AG04449 (cell line): Measurements from ENCODE around the gene TAF7L.

ENCODE experiments used
- CTCF ChIA-PET: fragments of 350-600 bp; formaldehyde crosslinking; extraction: SDS; loops from one replicate; lab custom pipeline; 2021; ENCODE audit warnings: antibody characterized with exemption; lab: Yijun Ruan, JAX
- POLR2A ChIA-PET: fragments of 400-600, 350-600 bp; formaldehyde crosslinking; extraction: SDS; loops from one replicate; lab custom pipeline; 2020; ENCODE audit warnings: antibody characterized with exemption, inconsistent platforms; lab: Yijun Ruan, JAX
- DNase-seq: peaks from one replicate; pipeline ENCODE4 v3.0.0-alpha.2; 2010; ENCODE audit warnings: low read depth, low spot score
- H3K4me3 ChIP-seq: 2 replicates; pipeline ENCODE4 v1.5.1; 2011; ENCODE audit warnings: low read depth, mild to moderate bottlenecking, control low read depth, low read length
- CTCF ChIP-seq: IDR thresholded peaks from one replicate; pipeline ENCODE4 v1.5.1; 2011; ENCODE audit warnings: mild to moderate bottlenecking, moderate library complexity, low read length, control low read depth, inconsistent platforms; ENCODE audit not compliant: insufficient read depth; ENCODE audit errors: missing control alignments

TAF7L gene

GRCh38 chrX:101219116-101219863, 71.8 kb downstream of the TAF7L start, which contains the start of gene DRP2:
DRP2 (plus strand) TSS chrX:101219786; CDS start chrX:101231648, 11,862 bp downstream.
- peak within 1 kb of the TSS; percentile 53 for H3K4me3 ChIP-seq
- CTCF ChIA-PET = no interaction called here
- no peak for DNase-seq
- TF ChIP-seq CTCF = no peak
- POLR2A ChIA-PET = interaction anchor here (0.7 to 1.0 kb wide), 2 partner anchors 130 to 338 kb away, joined by 4 read pairs; no protein-coding TSS in a partner anchor
